ENCODE results near the gene PIGR. TPM values are rescaled to one million over a fixed set of nuclear protein-coding genes. Genes with fewer than 3 reads are reported as not detected.

The PIGR gene
- total RNA-seq, 1 donor from 2014 or later: not detected

DNA sequence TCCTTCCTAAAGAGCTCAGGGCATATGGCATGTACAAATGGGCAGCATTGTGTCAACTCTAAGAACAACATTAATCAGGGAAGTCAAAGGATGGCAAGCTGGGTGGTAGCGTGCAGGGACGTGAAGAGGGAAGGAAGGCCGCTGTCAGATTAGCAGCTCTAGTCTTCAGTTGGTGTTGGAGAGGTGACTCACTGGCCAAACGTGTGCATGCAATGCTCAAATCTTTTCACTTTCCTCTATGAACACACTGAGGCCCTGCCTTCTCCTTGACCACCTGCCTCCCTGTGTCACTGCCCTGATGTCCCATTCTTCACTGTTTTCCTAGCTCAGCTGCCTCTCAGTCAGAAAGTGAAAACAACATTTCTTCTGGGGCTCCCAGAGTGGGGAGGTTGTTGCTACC is 5.9 kb upstream of the PIGR start:
- Mint-ChIP-seq H3K27ac (ENCODE audit: unreplicated experiment) (no peak overlapping the region), H3K9me3 (ENCODE audit: unreplicated experiment) (no peaks in the 10 kb centered on the region), H3K27me3 (ENCODE audit: unreplicated experiment) (peaks cover 8% of the 10 kb centered on the region), H3K4me3 (ENCODE audit: unreplicated experiment) (no peak overlapping the region), H3K4me1 (ENCODE audit: unreplicated experiment) (no peaks in the 10 kb centered on the region), H3K36me3 (ENCODE audit: low read depth, unreplicated experiment) (no peaks in the 10 kb centered on the region)
- no peak for TF ChIP-seq CTCF (IDR thresholded peaks at IDR 0.05; ENCODE audit: unreplicated experiment)
- no peak for DNase-seq (ENCODE audit: low spot score)

DNA sequence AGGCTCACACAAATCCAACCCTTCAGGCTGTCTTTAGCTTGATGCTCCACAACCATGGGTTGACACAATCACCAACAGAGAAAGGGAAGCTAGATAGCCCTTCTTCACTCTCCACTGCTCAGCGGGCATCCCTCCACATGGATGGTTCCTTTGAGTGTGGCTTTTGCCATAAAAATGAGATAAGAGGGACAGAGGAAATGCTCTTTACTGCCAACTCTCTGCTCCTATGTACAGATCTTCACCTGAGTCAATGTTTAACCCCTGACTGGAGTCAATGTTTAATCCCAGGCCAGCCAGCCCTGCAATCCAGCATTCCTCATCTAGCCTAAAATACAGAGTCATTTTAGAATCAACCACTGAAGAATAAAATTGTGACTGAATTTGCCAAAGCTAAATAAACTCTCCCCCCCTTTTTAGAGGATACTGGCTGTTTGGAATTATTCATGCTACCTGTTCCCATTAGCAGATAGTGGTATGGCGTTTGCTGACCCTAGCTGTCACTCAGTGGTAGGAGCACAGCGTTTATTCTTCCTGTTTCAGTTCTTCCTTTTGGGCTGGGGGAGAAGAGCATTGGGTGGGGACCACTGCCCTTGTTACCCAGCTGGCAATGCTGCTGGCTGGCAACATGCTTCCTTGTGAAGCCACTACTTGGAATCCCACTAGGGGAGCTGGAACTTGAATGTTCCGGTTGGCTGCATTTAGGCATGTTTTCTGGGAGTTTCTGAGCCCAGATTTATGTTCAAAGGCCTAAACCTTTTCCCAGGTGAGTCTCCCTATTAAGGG is 5.2 kb upstream of the PIGR start:
- Mint-ChIP-seq H3K36me3 (ENCODE audit: low read depth, unreplicated experiment) (no peaks in the 10 kb centered on the region), H3K4me1 (ENCODE audit: unreplicated experiment) (peaks cover under 1% of the 10 kb centered on the region), H3K4me3 (ENCODE audit: unreplicated experiment) (no peak overlapping the region), H3K27ac (ENCODE audit: unreplicated experiment) (no peak overlapping the region), H3K9me3 (ENCODE audit: unreplicated experiment) (no peaks in the 10 kb centered on the region), H3K27me3 (ENCODE audit: unreplicated experiment) (peaks cover 7% of the 10 kb centered on the region)
- no peak for TF ChIP-seq CTCF (IDR thresholded peaks at IDR 0.05; ENCODE audit: unreplicated experiment)
- no peak for DNase-seq (ENCODE audit: low spot score)

GRCh38 chr1:206949641-206950040 is 3.4 kb upstream of the PIGR start:
- no peak for TF ChIP-seq CTCF (IDR thresholded peaks at IDR 0.05; ENCODE audit: unreplicated experiment)
- no peak for DNase-seq (ENCODE audit: low spot score)
- H3K4me3 Mint-ChIP-seq (ENCODE audit: unreplicated experiment): no peak overlapping the region
- no peak overlapping the region for H3K27ac Mint-ChIP-seq (ENCODE audit: unreplicated experiment)
- H3K36me3 Mint-ChIP-seq (ENCODE audit: low read depth, unreplicated experiment): no peaks in the 10 kb centered on the region
- H3K27me3 Mint-ChIP-seq (ENCODE audit: unreplicated experiment): peaks cover 7% of the 10 kb centered on the region
- H3K4me1 Mint-ChIP-seq (ENCODE audit: unreplicated experiment): peaks cover 4% of the 10 kb centered on the region
- no peaks in the 10 kb centered on the region for H3K9me3 Mint-ChIP-seq (ENCODE audit: unreplicated experiment)

DNA sequence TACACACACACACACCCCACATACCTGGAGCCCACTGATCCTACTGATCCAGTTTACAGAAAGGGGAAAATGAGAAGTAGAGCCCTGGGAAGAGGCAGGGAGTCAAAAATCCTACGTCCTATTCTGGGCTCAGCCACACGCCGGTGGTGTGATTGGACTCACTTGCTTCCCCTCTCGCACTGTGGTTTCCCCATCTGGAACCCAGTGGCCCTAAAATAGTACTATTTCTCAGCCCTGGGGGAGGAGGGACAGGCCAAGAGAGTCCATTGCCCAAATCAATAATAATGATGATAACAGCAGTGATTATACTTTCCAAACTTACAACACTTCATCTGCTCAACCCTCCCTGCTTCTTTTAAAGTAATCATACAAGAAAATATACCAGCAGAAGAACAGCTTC is 2.9 kb upstream of the PIGR start:
- H3K4me3 Mint-ChIP-seq (ENCODE audit: unreplicated experiment): no peak overlapping the region
- no peak for TF ChIP-seq CTCF (IDR thresholded peaks at IDR 0.05; ENCODE audit: unreplicated experiment)
- peaks cover 7% of the 10 kb centered on the region for H3K27me3 Mint-ChIP-seq (ENCODE audit: unreplicated experiment)
- H3K27ac Mint-ChIP-seq (ENCODE audit: unreplicated experiment): no peak overlapping the region
- no peaks in the 10 kb centered on the region for H3K9me3 Mint-ChIP-seq (ENCODE audit: unreplicated experiment)
- H3K4me1 Mint-ChIP-seq (ENCODE audit: unreplicated experiment): peaks cover 4% of the 10 kb centered on the region
- H3K36me3 Mint-ChIP-seq (ENCODE audit: low read depth, unreplicated experiment): no peaks in the 10 kb centered on the region
- no peak for DNase-seq (ENCODE audit: low spot score)

GRCh38 chr1:206947255-206947654 is 989 bp upstream of the PIGR start:
- H3K4me1 Mint-ChIP-seq (ENCODE audit: unreplicated experiment): peaks cover 4% of the 10 kb centered on the region
- H3K9me3 Mint-ChIP-seq (ENCODE audit: unreplicated experiment): no peaks in the 10 kb centered on the region
- H3K4me3 Mint-ChIP-seq (ENCODE audit: unreplicated experiment): no peak overlapping the region
- H3K36me3 Mint-ChIP-seq (ENCODE audit: low read depth, unreplicated experiment): no peaks in the 10 kb centered on the region
- no peak for TF ChIP-seq CTCF (IDR thresholded peaks at IDR 0.05; ENCODE audit: unreplicated experiment)
- no peak overlapping the region for H3K27ac Mint-ChIP-seq (ENCODE audit: unreplicated experiment)
- DNase-seq (ENCODE audit: low spot score): no peak
- H3K27me3 Mint-ChIP-seq (ENCODE audit: unreplicated experiment): peaks cover 7% of the 10 kb centered on the region

Measured in endothelial cell (in vitro differentiated cells).